KMS-11 (cell line): Measurements from ENCODE around the gene MAPK7.

Experiments
- H2AFZ ChIP-seq: fragments of 200-600 bp; sonication (generic); 2 replicates; pipeline ENCODE4 v1.6.1; 2016; ENCODE audit warnings: antibody characterized with exemption, mixed run types, low read depth
- H3K27ac ChIP-seq: fragments of 200-600 bp; sonication (generic); 2 replicates; pipeline ENCODE4 v1.6.1; 2016; ENCODE audit warnings: mild to moderate bottlenecking, mixed run types
- H3K27me3 ChIP-seq: fragments of 200-600 bp; sonication (generic); 2 replicates; pipeline ENCODE4 v1.6.1; 2017; ENCODE audit warnings: mild to moderate bottlenecking, low read depth, mixed run types, moderate library complexity; ENCODE audit not compliant: insufficient read depth
- H3K36me3 ChIP-seq: fragments of 200-600 bp; sonication (generic); 2 replicates; pipeline ENCODE4 v1.6.1; 2017; ENCODE audit warnings: mild to moderate bottlenecking, mixed run types; ENCODE audit not compliant: insufficient read depth
- H3K4me1 ChIP-seq: fragments of 200-600 bp; sonication (generic); 2 replicates; pipeline ENCODE4 v1.6.1; 2016; ENCODE audit warnings: mild to moderate bottlenecking, low read depth, mixed run types; ENCODE audit not compliant: poor library complexity, severe bottlenecking
- H3K4me2 ChIP-seq: fragments of 200-600 bp; sonication (generic); 2 replicates; pipeline ENCODE4 v1.7.0; 2016; ENCODE audit warnings: mild to moderate bottlenecking, mixed run types
- H3K4me3 ChIP-seq: fragments of 200-600 bp; sonication (generic); IDR thresholded peaks from 2 replicates; pipeline ENCODE4 v1.6.1; 2017; ENCODE audit warnings: low read depth, low read length, mixed read lengths; ENCODE audit not compliant: insufficient read depth
- H3K79me2 ChIP-seq: fragments of 200-600 bp; sonication (generic); 2 replicates; pipeline ENCODE4 v1.6.1; 2016; ENCODE audit warnings: low read depth, mixed run types; ENCODE audit not compliant: insufficient read depth
- H3K9ac ChIP-seq: fragments of 200-600 bp; sonication (generic); 2 replicates; pipeline ENCODE4 v1.6.1; 2016; ENCODE audit warnings: mild to moderate bottlenecking, mixed run types
- H4K20me1 ChIP-seq: fragments of 200-600 bp; sonication (generic); 2 replicates; pipeline ENCODE4 v1.6.1; 2016; ENCODE audit warnings: mild to moderate bottlenecking, mixed run types; ENCODE audit not compliant: insufficient read depth
- TF ChIP-seq, protein P1 (sequence below): fragments of 200-600 bp; sonication (generic); conservative IDR thresholded peaks from 2 replicates; pipeline ENCODE4 v1.6.1; 2017; ENCODE audit warnings: low read depth, mild to moderate bottlenecking, antibody characterized with exemption, low read length, moderate library complexity, mixed read lengths

Gene MAPK7

DNA sequence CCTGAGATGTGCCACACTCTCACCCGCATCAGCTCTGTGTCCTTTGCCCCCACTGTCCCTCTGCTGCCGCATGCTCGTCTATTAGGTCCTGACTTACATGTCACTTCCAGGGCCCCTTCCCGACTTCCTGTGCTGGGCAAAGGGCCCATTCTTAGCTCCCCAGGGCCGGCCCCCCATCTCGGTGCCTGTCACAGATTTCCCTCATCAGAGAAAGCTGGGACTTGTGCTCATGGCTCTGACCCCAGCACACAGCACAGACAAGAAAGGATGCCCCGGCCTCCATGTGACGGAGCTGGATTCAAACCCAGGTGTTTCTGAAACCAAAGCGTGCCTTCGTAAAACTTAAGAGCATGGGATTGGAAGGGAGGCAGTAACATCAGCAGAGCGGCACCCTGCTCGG, 5.9 kb upstream of the MAPK7 start:
- Histone ChIP-seq H3K4me1 (peaks cover 8% of the 10 kb centered on the region), H3K79me2 (no peaks in the 10 kb centered on the region), H3K9ac (no peak overlapping the region), H3K4me3 (no peak overlapping the region), H2AFZ (no peak overlapping the region), H3K36me3 (no peaks in the 10 kb centered on the region), H3K27ac (no peak overlapping the region), H4K20me1 (no peaks in the 10 kb centered on the region), H3K27me3 (no peaks in the 10 kb centered on the region), H3K4me2 (no peak overlapping the region)
- TF ChIP-seq, protein P1, sequence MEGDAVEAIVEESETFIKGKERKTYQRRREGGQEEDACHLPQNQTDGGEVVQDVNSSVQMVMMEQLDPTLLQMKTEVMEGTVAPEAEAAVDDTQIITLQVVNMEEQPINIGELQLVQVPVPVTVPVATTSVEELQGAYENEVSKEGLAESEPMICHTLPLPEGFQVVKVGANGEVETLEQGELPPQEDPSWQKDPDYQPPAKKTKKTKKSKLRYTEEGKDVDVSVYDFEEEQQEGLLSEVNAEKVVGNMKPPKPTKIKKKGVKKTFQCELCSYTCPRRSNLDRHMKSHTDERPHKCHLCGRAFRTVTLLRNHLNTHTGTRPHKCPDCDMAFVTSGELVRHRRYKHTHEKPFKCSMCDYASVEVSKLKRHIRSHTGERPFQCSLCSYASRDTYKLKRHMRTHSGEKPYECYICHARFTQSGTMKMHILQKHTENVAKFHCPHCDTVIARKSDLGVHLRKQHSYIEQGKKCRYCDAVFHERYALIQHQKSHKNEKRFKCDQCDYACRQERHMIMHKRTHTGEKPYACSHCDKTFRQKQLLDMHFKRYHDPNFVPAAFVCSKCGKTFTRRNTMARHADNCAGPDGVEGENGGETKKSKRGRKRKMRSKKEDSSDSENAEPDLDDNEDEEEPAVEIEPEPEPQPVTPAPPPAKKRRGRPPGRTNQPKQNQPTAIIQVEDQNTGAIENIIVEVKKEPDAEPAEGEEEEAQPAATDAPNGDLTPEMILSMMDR = no peak

DNA sequence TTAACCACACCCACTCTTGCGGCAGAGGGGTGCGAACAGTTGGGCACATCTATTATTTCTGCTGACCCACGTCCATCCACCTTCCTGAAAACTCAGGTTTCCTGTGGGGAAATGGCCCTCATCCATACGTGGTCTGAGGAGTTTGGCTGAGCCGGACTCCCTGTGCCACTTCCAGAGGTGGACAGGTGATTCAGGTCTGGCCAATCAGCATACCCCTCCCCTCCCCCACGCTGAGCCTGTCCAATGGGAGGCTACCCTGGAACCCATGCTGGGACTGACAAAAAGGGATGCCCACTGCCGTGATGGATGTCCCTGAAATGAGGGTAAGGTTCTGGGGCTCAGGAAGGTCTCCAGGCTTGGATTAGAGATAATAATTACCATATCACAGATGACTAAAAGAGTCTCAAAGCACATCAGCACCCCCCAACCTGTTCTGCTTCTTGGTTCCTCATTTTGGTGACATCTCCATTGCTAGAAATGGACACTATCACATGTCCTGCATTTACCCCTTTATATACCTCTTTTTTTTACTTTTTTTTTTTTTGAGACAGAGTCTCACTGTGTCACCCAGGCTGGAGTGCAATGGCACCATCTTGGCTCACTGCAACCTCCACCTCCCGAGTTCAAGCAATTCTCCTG, 5.3 kb upstream of the MAPK7 start:
- no peaks in the 10 kb centered on the region for H3K27me3 ChIP-seq
- no peaks in the 10 kb centered on the region for H3K36me3 ChIP-seq
- peaks cover 8% of the 10 kb centered on the region for H3K4me1 ChIP-seq
- no peaks in the 10 kb centered on the region for H3K79me2 ChIP-seq
- H3K9ac ChIP-seq = no peak overlapping the region
- H3K27ac ChIP-seq = no peak overlapping the region
- H3K4me2 ChIP-seq = no peak overlapping the region
- TF ChIP-seq, protein P1 = no peak
- H3K4me3 ChIP-seq = no peak overlapping the region
- H4K20me1 ChIP-seq = no peaks in the 10 kb centered on the region
- no peak overlapping the region for H2AFZ ChIP-seq

DNA sequence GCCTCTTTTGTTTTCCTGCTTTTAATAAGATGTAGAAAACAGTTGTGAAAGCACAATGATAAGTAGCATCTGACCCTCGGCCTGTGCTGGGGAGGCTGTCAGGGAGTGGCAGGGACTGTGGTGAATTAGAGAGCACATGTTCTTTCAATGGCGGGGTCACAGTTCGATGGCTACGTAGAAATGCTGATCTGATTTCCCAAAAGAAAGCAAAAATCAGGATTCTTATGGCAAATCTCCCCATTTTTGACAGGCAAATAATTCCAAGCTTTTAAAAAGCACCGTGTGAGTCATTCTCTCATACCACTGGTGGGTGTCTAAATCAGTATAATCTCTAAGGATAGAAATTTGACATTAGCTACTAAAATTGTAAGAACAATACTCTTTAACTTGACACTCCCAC, 4.2 kb upstream of the MAPK7 start:
- Histone ChIP-seq H3K36me3 (no peaks in the 10 kb centered on the region), H3K4me3 (no peak overlapping the region), H4K20me1 (no peaks in the 10 kb centered on the region), H3K27me3 (no peaks in the 10 kb centered on the region), H3K79me2 (no peaks in the 10 kb centered on the region), H3K27ac (no peak overlapping the region), H2AFZ (no peak overlapping the region), H3K9ac (no peak overlapping the region), H3K4me2 (no peak overlapping the region), H3K4me1 (peaks cover 8% of the 10 kb centered on the region)
- TF ChIP-seq, protein P1 = no peak

DNA sequence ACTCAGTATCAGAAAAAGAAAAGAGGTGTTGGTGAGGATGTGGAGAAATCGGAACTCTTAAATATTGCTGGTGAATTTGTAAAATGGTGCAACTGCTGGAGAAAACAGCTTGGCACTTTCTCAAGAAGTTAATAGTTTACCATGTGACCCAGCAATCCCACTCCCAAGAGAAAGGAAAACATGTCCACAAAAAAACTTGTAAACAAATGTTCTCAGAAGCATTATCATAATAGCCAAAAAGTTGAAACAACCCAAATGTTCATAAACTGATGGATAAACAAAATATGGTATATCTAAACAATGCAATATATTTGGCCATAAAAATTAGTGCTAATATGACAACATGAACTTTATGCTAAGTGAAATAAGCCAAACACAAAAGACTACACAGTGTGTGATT, 2.6 kb upstream of the MAPK7 start:
- H3K36me3 ChIP-seq = no peaks in the 10 kb centered on the region
- H3K79me2 ChIP-seq = no peaks in the 10 kb centered on the region
- peaks cover 8% of the 10 kb centered on the region for H3K4me1 ChIP-seq
- no peaks in the 10 kb centered on the region for H4K20me1 ChIP-seq
- H3K4me2 ChIP-seq = no peak overlapping the region
- no peak overlapping the region for H2AFZ ChIP-seq
- no peak overlapping the region for H3K9ac ChIP-seq
- H3K27me3 ChIP-seq = no peaks in the 10 kb centered on the region
- no peak overlapping the region for H3K4me3 ChIP-seq
- TF ChIP-seq, protein P1 = no peak
- no peak overlapping the region for H3K27ac ChIP-seq
